Adrenal gland (tissue), 5 donors: ENCODE measurements around the gene PUS1.

Source experiments
- CTCF ChIP-seq, 6 experiments: fragments of 450-650 bp in 4 of 6; fragments of 200-600 bp in 2 of 6; sonication (generic) in 1 of 6; IDR thresholded peaks; 1 replicate in 5 of 6; 2 replicates in 1 of 6; pipeline versions ENCODE4 v1.5.1 to v1.8.0; 2016 to 2021; ENCODE audit warnings: antibody characterized with exemption in 6 of 6, mild to moderate bottlenecking in 2 of 6, moderate library complexity in 1 of 6
- POLR2A ChIP-seq, 2 donors: fragments of 450-650 bp; IDR thresholded peaks; one replicate each; pipeline ENCODE4 v1.6.1; 2017; ENCODE audit warnings: antibody characterized with exemption in 2 of 2, mild to moderate bottlenecking in 2 of 2, moderate library complexity in 1 of 2
- donor health status: DM: no; HTN: no; CAD: no.

- TF ChIP-seq CTCF (IDR thresholded peaks at IDR 0.05) = no peak
- TF ChIP-seq POLR2A (IDR thresholded peaks at IDR 0.05) = no peak
These were observed 14.3 kb downstream of the PUS1 start for GRCh38 chr12:131943389-131943788.
